ENCODE data around the gene ZNF514.

DNA sequence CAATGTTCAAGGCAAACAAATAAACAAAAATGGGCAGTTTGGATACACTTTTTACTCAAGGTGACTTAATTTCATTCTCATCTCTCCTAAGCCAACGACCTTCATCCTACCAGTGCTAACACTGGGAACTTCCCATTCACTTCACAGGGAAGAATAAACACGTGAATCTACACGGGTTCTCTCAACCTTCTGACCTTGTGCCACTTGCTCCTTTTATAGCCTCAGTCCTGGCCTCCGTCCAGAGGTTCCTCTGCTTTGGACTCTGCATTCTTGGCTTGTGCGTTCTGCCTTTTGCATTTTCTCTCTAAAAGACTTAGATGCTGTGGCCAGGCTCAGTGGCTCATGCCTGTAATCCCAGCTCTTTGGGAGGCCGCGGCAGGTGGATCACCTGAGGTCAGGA lies 19.8 kb upstream of the ZNF514 start:
- TF ChIP-seq POLR2AphosphoS5 (IDR thresholded peaks at IDR 0.05; ENCODE audit: low read depth, low read length) (no peak), POLR2A (IDR thresholded peaks at IDR 0.05; ENCODE audit: low read depth, low read length) (no peak)

Measured in GM12892 (cell line).